ENCODE results near the gene USP9X. TPM values are rescaled to one million over a fixed set of nuclear protein-coding genes. Genes with fewer than 3 reads are reported as not detected.
A peak's percentile ranks its signal among the peaks of the same experiment; 100 is the strongest.

The USP9X gene
- polyA plus RNA-seq, 3 donors from 2014 or later, result 7.4 to 30.7 (median 12.0) TPM

GRCh38 chrX:41066969-41067368 lies 18.3 kb upstream of the USP9X start:
- Mint-ChIP-seq H3K27ac (no peak overlapping the region), H3K36me3 (no peaks in the 10 kb centered on the region), H3K4me3 (no peak overlapping the region), H3K4me1 (no peaks in the 10 kb centered on the region), H3K9me3 (no peaks in the 10 kb centered on the region), H3K27me3 (ENCODE audit: low read depth in 3 of 3) (peaks cover 2 to 11% (median 2%) of the 10 kb centered on the region in 3 donors)
- no peak for DNase-seq

DNA sequence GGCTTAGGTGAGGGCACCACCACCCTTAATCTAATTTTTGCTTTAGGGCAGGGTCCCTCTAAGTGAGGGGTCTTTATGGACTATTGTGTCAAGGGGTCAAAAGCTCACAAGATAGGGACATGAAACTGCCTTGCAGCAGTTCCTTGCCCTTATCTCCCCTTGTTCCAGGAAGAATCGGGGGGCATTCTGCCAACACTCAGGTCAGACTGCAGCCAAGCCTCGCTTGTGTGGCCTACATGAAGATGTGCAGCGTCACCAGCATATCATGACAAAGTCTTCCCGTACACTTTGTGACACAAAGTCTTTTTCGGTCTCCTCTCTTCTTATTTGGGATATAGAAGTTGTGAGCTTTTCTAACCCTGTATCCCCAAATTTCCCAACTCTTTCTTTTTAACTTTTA lies 17.5 kb upstream of the USP9X start:
- no peak for DNase-seq
- H3K27ac Mint-ChIP-seq, result no peak overlapping the region
- H3K4me3 Mint-ChIP-seq, result no peak overlapping the region
- H3K4me1 Mint-ChIP-seq, result no peaks in the 10 kb centered on the region
- H3K27me3 Mint-ChIP-seq (ENCODE audit: low read depth in 3 of 3), result peaks cover under 1 to 7% (median 2%) of the 10 kb centered on the region in 3 donors
- H3K36me3 Mint-ChIP-seq, result no peaks in the 10 kb centered on the region
- no peaks in the 10 kb centered on the region for H3K9me3 Mint-ChIP-seq

DNA sequence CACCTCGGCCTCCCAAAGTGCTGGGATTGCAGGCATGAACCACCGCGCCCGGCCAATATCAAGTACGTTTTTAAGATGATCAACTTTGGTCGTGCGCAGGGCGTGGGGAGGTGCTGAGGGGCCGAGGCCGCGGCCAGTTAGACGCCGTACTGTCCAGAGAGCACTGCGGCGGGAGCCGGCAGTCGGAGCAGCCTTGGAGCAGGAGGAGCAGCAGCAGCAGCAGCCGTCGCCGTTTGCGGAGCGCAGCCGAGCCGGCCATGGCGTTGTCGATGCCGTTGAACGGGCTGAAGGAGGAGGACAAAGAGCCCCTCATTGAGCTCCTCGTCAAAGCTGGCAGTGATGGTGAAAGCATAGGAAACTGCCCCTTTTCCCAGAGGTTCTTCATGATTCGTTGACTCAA lies 8.5 kb upstream of the USP9X start:
- Mint-ChIP-seq H3K4me3 (no peak overlapping the region), H3K27me3 (ENCODE audit: low read depth in 3 of 3) (peaks cover 2 to 9% (median 2%) of the 10 kb centered on the region in 3 donors), H3K36me3 (no peaks in the 10 kb centered on the region), H3K9me3 (no peaks in the 10 kb centered on the region), H3K4me1 (no peaks in the 10 kb centered on the region), H3K27ac (no peak overlapping the region)
- DNase-seq, result no peak

- Mint-ChIP-seq H3K27ac (no peak overlapping the region), H3K9me3 (no peaks in the 10 kb centered on the region), H3K27me3 (ENCODE audit: low read depth in 3 of 3) (peaks cover 22 to 30% (median 30%) of the 10 kb centered on the region in 3 donors), H3K36me3 (no peaks in the 10 kb centered on the region), H3K4me1 (peaks cover 14 to 19% of the 10 kb centered on the region in 2 donors), H3K4me3 (no peak overlapping the region)
- no peak for DNase-seq
Measured at GRCh38 chrX:41081821-41082220, 3.4 kb upstream of the USP9X start.

DNA sequence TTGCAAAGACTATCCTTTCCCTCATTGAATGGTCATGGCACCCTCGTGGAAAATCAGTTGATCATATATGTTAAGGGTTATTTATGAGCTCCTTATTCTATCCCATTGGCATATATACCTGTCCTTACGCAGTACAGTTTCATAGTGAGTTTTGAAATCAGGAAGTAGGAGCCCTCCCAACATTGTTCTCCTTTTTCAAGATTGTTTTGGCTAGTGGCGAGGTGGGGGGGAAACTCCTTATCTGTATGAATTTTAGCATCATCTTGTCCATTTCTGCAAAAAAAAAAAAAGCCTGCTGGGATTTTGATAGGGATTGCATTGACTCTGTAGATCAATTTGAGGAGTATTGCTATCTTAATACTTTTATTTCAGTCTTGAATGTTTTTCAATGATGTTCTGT lies 2.5 kb upstream of the USP9X start:
- Mint-ChIP-seq H3K9me3 (no peaks in the 10 kb centered on the region), H3K36me3 (no peaks in the 10 kb centered on the region), H3K27ac (peak overlapping the region in 1 of 6 donors; percentile 45), H3K27me3 (ENCODE audit: low read depth in 3 of 3) (peaks cover 22 to 34% (median 32%) of the 10 kb centered on the region in 3 donors), H3K4me3 (peak overlapping the region in 2 of 5 donors; percentile 14 to 18), H3K4me1 (peaks cover 23 to 28% of the 10 kb centered on the region in 2 donors)
- DNase-seq, result no peak

DNA sequence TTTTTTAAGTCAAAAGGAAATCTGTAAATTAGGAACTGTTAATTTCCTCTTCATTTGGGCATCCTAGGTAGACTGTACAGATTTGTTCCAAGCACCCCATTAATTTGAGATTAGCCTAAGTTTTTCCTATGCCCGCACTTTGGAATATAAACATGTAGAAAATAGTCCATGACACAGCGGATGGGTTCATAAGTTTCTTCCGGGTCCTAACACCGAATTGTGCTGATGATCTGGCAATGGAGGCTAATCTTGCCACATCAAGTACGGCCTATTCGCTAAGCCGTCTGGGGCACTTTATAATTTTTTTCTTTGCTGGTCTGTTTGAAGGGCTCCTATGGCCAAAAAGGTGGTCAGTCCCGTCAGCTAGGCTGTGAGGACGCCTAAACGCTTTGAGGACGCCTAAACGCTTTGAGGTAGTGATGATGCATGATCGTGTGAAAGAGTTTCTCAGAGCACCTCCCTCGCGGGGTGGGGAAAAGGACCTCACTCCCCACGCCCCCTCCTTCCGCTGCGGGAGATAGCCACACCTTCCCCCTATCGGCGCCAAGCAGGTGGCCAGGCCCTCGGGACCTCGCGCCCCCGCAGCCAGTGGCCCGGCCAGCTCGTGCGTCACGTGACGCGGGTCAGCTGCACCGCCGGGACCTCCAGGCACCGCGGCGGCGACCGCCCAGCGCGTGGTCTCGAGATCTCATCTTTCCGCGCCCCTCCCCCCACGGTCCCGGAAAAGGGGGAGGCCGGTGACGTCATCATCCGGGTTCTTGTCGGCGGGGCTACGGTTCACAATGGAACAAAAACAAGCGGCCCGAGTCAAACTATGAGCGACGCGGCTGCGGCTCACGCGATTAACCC lies 977 bp upstream of the USP9X start:
- H3K9me3 Mint-ChIP-seq, result no peaks in the 10 kb centered on the region

DNA sequence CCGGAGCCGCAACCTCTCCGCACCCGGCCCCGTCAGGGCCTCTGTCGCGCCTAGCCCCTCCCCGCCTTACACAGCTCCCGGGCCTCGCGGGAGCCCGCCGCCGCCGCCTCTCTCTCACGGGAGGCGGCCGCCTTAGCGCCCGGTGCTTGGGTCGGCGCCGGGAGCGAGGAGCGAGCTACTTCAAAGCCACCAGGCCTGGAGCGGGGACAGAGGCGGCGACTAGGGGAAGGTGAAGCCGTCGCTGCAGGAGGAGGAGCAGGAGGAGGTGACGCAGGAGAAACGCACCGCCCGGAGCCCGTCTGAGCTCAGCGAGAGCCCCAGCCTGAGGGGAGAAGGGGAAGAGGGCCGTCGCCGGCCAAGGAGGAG lies 250 bp downstream of the USP9X start:
- Mint-ChIP-seq H3K27ac (peak overlapping the region; percentile 96 to 100 (median 99)), H3K4me1 (peaks cover 46 to 55% of the 10 kb centered on the region in 2 donors)

More for the DNA sequence above, 977 bp upstream of the USP9X start:
- peaks cover 25 to 32% (median 30%) of the 10 kb centered on the region in 3 donors for H3K27me3 Mint-ChIP-seq (ENCODE audit: low read depth in 3 of 3)
- peaks cover 0 to 4% (median 3%) of the 10 kb centered on the region in 3 donors for H3K36me3 Mint-ChIP-seq
- peaks cover 38 to 43% of the 10 kb centered on the region in 2 donors for H3K4me1 Mint-ChIP-seq
- peak; percentile 99 to 100 (median 100) for DNase-seq
- peak overlapping the region; percentile 96 to 100 (median 100) for H3K27ac Mint-ChIP-seq
- H3K4me3 Mint-ChIP-seq, result peak overlapping the region; percentile 91 to 98 (median 97)

DNA sequence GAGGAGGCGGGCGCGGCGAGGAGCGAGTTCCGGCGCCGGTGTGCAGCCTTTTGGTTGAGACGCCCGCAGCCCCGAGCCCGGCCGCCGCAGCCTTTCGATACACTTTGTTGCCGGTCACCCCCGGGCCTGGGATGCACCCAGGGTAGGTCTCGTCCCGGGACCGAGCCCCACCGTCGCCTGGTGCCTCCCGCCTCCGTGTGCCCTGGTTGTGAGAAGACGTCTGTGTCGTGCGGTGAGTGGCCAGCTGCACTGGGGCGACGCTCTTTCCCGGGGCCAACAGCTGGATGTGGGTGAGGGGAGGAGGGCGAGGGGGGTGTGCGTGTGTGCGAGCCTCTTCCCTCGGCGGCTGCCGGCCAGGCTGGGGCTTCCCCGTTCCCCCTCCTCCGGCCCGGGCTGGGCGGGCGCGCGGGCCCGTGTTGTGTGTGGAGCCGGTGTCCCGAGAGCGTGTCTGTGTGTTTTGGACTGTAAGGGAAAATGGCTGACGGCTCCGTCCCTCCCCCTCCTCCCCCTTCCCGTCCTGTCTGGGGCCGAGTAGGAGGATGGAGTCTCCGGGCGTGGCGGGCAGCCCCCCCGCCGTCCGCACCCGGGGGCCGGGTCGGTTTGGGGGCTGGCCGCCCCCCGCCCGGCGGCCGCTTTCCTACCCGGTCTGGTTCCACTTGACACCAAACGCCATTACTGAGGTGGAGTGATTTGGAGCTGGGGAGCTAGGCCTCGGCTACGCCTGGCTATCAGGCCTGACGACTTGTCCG lies 807 bp downstream of the USP9X start:
- peak; percentile 63 to 67 (median 67) for DNase-seq
- Mint-ChIP-seq H3K4me3 (peak overlapping the region; percentile 91 to 98 (median 97)), H3K27ac (peak overlapping the region; percentile 96 to 100 (median 99)), H3K27me3 (ENCODE audit: low read depth in 3 of 3) (peaks cover 25 to 32% (median 30%) of the 10 kb centered on the region in 3 donors), H3K4me1 (peaks cover 50 to 61% of the 10 kb centered on the region in 2 donors), H3K36me3 (peaks cover 0 to 4% (median 3%) of the 10 kb centered on the region in 3 donors), H3K9me3 (no peaks in the 10 kb centered on the region)

More for the DNA sequence above, 250 bp downstream of the USP9X start:
- Mint-ChIP-seq H3K9me3 (no peaks in the 10 kb centered on the region), H3K36me3 (peaks cover 0 to 4% (median 3%) of the 10 kb centered on the region in 3 donors), H3K4me3 (peak overlapping the region; percentile 91 to 98 (median 97)), H3K27me3 (ENCODE audit: low read depth in 3 of 3) (peaks cover 25 to 32% (median 30%) of the 10 kb centered on the region in 3 donors)
- DNase-seq, result peak; percentile 79 to 85 (median 82)

GRCh38 chrX:41086627-41086932 lies 1.3 kb downstream of the USP9X start:
- Mint-ChIP-seq H3K4me1 (peaks cover 55 to 66% of the 10 kb centered on the region in 2 donors), H3K27me3 (ENCODE audit: low read depth in 3 of 3) (peaks cover 25 to 32% (median 30%) of the 10 kb centered on the region in 3 donors), H3K36me3 (peaks cover 0 to 4% (median 3%) of the 10 kb centered on the region in 3 donors), H3K9me3 (no peaks in the 10 kb centered on the region), H3K27ac (peak overlapping the region; percentile 87 to 100 (median 96)), H3K4me3 (peak overlapping the region; percentile 91 to 98 (median 97))
- no peak for DNase-seq

- H3K9me3 Mint-ChIP-seq, result no peaks in the 10 kb centered on the region
- DNase-seq, result no peak
- peaks cover 0 to 4% (median 3%) of the 10 kb centered on the region in 3 donors for H3K36me3 Mint-ChIP-seq
- peaks cover 25 to 32% (median 30%) of the 10 kb centered on the region in 3 donors for H3K27me3 Mint-ChIP-seq (ENCODE audit: low read depth in 3 of 3)
- H3K27ac Mint-ChIP-seq, result peak overlapping the region; percentile 87 to 100 (median 96)
- H3K4me1 Mint-ChIP-seq, result peaks cover 60 to 72% of the 10 kb centered on the region in 2 donors
- H3K4me3 Mint-ChIP-seq, result peak overlapping the region; percentile 91 to 98 (median 97)
Measured at GRCh38 chrX:41087201-41087600, 2.0 kb downstream of the USP9X start.

DNA sequence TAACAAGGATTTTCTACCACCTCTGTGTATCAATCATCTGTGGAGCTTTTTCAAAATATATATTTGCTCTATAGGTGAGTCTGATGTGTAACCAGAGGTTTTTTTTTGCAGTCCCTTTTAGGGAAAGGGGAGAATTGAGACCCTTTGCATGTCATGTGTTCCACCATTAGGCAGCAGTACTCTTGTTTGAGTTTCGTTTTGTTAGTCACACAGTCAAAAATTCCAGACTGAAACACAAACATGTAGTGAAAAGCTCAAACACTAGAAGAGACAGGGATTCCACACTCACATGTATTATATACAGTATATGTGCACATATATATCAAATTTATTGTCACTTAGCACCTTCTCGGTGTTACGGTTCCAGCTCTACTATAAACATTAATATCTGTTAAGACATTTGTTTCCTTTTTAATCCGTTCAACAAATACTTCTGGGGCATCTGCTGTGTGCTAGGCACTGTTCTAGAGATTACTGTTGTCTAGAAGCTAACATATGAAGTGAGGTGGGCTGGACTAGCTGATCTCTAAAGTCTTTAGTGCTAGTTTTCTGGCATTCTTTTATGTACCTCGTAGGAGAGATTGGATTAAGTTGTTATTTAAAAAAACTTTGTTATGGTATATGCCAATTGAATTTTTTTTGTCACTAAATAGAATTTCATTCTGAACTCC lies 5.5 kb downstream of the USP9X start:
- peaks cover 74 to 93% of the 10 kb centered on the region in 2 donors for H3K4me1 Mint-ChIP-seq
- no peak overlapping the region for H3K27ac Mint-ChIP-seq
- H3K9me3 Mint-ChIP-seq, result no peaks in the 10 kb centered on the region
- H3K27me3 Mint-ChIP-seq (ENCODE audit: low read depth in 3 of 3), result peaks cover 9 to 15% (median 13%) of the 10 kb centered on the region in 3 donors
- no peak for DNase-seq
- peak overlapping the region in 3 of 5 donors; percentile 29 to 58 (median 36) for H3K4me3 Mint-ChIP-seq
- H3K36me3 Mint-ChIP-seq, result peaks cover 0 to 4% (median 3%) of the 10 kb centered on the region in 3 donors

DNA sequence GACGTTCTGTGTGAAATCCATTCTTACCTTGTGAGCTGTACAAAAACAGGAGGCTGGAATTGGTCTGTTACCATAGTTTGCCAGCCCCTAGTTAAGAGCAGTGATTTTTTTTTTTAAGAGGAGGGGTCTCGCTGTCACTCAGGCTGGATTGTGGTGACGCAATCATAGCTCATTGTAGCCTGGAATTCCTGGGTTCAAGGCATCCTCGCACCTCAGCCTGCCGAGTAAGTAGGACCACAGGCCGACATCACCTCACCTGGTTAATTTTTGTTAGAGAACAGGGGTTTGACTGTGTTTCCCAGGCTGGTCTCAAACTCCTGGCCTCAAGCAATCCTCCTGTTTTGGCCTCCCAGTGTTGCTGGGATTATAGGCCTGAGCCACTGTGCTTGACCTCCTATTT lies 7.5 kb downstream of the USP9X start:
- Mint-ChIP-seq H3K36me3 (peaks cover 0 to 4% (median 3%) of the 10 kb centered on the region in 3 donors), H3K27me3 (ENCODE audit: low read depth in 3 of 3) (peaks cover 3 to 5% (median 4%) of the 10 kb centered on the region in 3 donors), H3K9me3 (no peaks in the 10 kb centered on the region), H3K27ac (no peak overlapping the region), H3K4me1 (peaks cover 79 to 100% of the 10 kb centered on the region in 2 donors), H3K4me3 (no peak overlapping the region)
- DNase-seq, result no peak

GRCh38 chrX:41095174-41095573 lies 9.9 kb downstream of the USP9X start:
- Mint-ChIP-seq H3K4me1 (peaks cover 71 to 100% of the 10 kb centered on the region in 2 donors), H3K27me3 (ENCODE audit: low read depth in 3 of 3) (peaks cover 0 to 7% (median 0%) of the 10 kb centered on the region in 3 donors), H3K9me3 (no peaks in the 10 kb centered on the region), H3K27ac (peak overlapping the region in 2 of 6 donors; percentile 5 to 18), H3K4me3 (peak overlapping the region in 4 of 5 donors; percentile 18 to 41 (median 30)), H3K36me3 (no peaks in the 10 kb centered on the region)
- no peak for DNase-seq

Measured in immature natural killer cell (primary cell).